Measurements from ENCODE around the gene MOG. TPM values are rescaled to one million over a fixed set of nuclear protein-coding genes. Genes with fewer than 3 reads are reported as not detected.

MOG gene
- total RNA-seq, 1 experiment from 2014 or later: not detected

DNA sequence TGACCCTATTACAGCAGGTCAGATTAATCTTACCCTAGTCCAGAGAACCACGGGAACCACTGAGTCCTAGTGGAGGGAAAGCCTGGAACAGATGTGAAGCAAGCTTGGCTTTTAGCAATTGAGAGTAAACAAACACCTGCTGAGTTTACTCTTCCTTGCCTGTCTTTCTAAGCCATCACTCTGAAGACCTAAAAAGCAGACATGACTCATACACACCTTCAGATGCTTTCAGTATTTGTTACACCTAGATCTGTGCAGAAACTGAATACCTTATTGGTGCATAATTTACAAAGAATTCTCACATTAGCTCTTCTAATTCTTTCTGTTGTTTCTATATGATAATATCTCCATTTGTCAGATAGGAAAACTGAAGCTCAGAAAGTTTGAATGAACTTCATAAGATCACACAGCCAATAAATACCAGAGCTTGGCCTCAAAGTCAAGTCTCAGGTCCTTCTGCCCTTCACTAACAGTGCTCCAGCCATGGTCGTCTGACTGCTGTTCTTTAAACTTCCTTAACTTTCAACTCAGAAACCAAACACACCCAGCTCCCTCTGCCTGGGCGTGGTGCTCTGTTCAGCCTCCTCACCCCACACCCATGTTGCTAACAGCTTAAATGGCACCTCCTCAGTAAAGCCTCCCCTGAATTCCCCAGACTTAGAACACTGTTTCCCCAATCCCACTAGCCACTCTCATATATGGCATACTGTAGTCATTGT lies 15.3 kb upstream of the MOG start:
- Mint-ChIP-seq H3K36me3 (ENCODE audit: insufficient read depth, unreplicated experiment) (no peaks in the 10 kb centered on the region), H3K9me3 (ENCODE audit: low read depth, unreplicated experiment) (no peaks in the 10 kb centered on the region), H3K27me3 (ENCODE audit: unreplicated experiment) (peaks cover 21% of the 10 kb centered on the region), H3K4me1 (ENCODE audit: low read depth, unreplicated experiment) (peaks cover 12% of the 10 kb centered on the region), H3K27ac (ENCODE audit: unreplicated experiment) (no peak overlapping the region), H3K4me3 (ENCODE audit: low read depth, unreplicated experiment) (no peak overlapping the region)
- BruUV-seq (replicated peaks): no TSS peak
- CTCF ChIA-PET: interaction anchor here (0.7 to 1.3 kb wide), 4 partner anchors 9 to 55 kb away, joined by 3 to 5 read pairs (median 4); partner anchors contain the start of gene GABBR1
- intact Hi-C loops (cut with micrococcal nuclease; ENCODE audit: unreplicated experiment): no loop called here
- peak; percentile 20 for DNase-seq
- TF ChIP-seq, protein P1, sequence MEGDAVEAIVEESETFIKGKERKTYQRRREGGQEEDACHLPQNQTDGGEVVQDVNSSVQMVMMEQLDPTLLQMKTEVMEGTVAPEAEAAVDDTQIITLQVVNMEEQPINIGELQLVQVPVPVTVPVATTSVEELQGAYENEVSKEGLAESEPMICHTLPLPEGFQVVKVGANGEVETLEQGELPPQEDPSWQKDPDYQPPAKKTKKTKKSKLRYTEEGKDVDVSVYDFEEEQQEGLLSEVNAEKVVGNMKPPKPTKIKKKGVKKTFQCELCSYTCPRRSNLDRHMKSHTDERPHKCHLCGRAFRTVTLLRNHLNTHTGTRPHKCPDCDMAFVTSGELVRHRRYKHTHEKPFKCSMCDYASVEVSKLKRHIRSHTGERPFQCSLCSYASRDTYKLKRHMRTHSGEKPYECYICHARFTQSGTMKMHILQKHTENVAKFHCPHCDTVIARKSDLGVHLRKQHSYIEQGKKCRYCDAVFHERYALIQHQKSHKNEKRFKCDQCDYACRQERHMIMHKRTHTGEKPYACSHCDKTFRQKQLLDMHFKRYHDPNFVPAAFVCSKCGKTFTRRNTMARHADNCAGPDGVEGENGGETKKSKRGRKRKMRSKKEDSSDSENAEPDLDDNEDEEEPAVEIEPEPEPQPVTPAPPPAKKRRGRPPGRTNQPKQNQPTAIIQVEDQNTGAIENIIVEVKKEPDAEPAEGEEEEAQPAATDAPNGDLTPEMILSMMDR (IDR thresholded peaks at IDR 0.05; ENCODE audit: unreplicated experiment): no peak

DNA sequence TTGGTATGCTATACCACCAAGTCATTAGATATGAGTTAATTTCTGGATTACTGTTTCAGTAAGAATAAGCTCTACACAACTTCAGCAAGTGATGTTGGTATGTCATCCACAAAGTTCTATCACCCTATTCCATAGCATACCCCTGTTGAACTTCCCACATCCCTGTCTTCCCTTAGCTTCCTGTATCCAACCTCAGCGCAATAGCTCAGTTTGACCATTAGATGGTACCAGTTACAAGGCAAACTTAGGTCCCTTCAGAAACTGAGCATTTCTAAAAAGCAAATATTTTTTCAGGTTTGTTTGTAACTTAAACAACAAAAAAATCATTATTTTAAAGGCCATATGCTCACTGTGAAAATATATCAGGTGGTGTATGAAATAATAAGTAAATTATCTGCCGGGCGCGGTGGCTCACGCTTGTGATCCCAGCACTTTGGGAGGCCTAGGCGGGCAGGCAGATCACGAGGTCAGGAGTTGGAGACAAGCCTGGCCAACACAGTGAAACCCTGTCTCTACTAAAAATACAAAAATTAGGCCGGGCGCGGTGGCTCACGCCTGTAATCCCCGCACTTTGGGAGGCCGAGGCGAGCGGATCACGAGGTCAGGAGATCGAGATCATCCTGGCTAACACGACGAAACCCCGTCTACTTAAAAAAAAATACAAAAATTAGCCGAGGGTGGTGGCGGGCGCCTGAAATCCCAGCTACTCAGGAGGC lies 8.8 kb upstream of the MOG start:
- intact Hi-C loops (cut with micrococcal nuclease; ENCODE audit: unreplicated experiment): no loop called here
- H3K9me3 Mint-ChIP-seq (ENCODE audit: low read depth, unreplicated experiment): no peaks in the 10 kb centered on the region
- CTCF ChIA-PET: interaction anchor here (0.5 to 3.6 kb wide), 8 partner anchors 9 to 51 kb away, joined by 3 to 100 read pairs (median 4); partner anchors contain the start of genes GABBR1 and MOG
- DNase-seq: peak; percentile 21
- no TSS peak for BruUV-seq (replicated peaks)
- no peaks in the 10 kb centered on the region for H3K4me1 Mint-ChIP-seq (ENCODE audit: low read depth, unreplicated experiment)
- H3K4me3 Mint-ChIP-seq (ENCODE audit: low read depth, unreplicated experiment): no peak overlapping the region
- H3K27me3 Mint-ChIP-seq (ENCODE audit: unreplicated experiment): no peaks in the 10 kb centered on the region
- TF ChIP-seq, protein P1 (IDR thresholded peaks at IDR 0.05; ENCODE audit: unreplicated experiment): peak; percentile 61
- H3K27ac Mint-ChIP-seq (ENCODE audit: unreplicated experiment): no peak overlapping the region
- peaks cover 16% of the 10 kb centered on the region for H3K36me3 Mint-ChIP-seq (ENCODE audit: insufficient read depth, unreplicated experiment)

DNA sequence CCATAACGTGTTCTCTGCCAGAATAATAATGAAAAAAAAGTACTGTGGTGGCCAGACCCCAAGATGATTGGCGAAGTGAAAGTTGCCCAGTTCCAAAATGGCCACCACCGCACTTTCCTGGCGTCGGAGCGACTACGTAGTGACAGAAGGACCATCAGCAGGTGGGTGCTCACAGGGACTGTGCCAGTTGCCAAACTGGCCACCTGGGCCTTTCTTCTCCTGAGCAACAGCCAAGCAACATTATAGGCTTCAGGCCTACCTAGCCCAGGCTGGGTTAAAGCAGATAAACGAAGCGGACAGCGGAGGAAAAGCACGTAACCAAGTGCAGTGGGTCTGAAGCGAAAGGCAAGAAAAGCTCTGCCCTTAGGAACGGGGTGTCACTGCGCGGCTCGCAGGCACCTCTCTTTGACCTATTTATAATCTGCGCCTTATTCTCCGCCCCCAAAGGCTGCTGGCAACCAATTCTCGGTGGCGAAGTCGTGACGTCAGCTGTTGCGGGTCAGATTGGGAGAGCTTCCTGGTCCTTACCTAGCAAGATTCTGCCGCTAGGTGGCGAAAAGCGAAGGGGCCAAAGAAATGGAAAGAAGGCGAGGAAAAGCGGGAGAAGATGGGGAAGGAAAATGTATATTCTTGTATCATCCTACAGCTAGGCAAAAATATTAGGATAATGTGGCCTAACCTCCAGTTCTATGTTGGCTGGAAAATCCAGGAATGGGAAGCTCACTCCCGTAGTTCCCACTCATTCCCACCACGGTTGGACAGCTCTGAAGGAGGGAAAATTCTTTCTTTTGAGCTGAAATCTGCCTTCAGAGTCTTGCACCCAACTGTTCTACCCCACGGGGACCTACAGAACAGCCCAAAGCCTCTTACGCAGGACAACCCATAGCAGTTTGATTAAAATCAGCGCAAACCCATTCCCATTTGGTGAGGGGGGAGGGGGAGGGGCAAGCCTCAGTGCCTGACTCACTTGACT lies 6.9 kb upstream of the MOG start:
- CTCF ChIA-PET: interaction anchor here (0.6 to 3.6 kb wide), 24 partner anchors 8 to 1508 kb away, joined by 3 to 100 read pairs (median 4); partner anchors contain the start of genes GABBR1 and ZKSCAN8
- Mint-ChIP-seq H3K27me3 (ENCODE audit: unreplicated experiment) (no peaks in the 10 kb centered on the region), H3K9me3 (ENCODE audit: low read depth, unreplicated experiment) (no peaks in the 10 kb centered on the region), H3K36me3 (ENCODE audit: insufficient read depth, unreplicated experiment) (peaks cover 16% of the 10 kb centered on the region), H3K4me1 (ENCODE audit: low read depth, unreplicated experiment) (no peaks in the 10 kb centered on the region), H3K27ac (ENCODE audit: unreplicated experiment) (peak overlapping the region; percentile 92), H3K4me3 (ENCODE audit: low read depth, unreplicated experiment) (peak overlapping the region; percentile 77)
- BruUV-seq (replicated peaks): TSS peak; percentile 95
- intact Hi-C loops (cut with micrococcal nuclease; ENCODE audit: unreplicated experiment): loop anchor here (1.0 to 5.0 kb wide), 3 partner anchors 37 to 187 kb away; no protein-coding TSS in a partner anchor
- TF ChIP-seq, protein P1 (IDR thresholded peaks at IDR 0.05; ENCODE audit: unreplicated experiment): peak; percentile 90
- peak; percentile 98 for DNase-seq

All from Calu3 (cell line).